ENCODE data around the gene ZRANB3.
"Not testable (repeated sequence)": the region's sequence is repeated elsewhere in the genome, so short reads cannot be mapped to it uniquely, and the experiment has no call there.

ZRANB3 gene

GRCh38 chr2:135485441-135485840, 45.6 kb downstream of the ZRANB3 start:
- no peak for FAIRE-seq

GRCh38 chr2:135475128-135475527, 55.9 kb downstream of the ZRANB3 start:
- no peak for FAIRE-seq

- FAIRE-seq, result no peak
Observed at GRCh38 chr2:135473567-135473966, 57.5 kb downstream of the ZRANB3 start.

GRCh38 chr2:135471106-135471505, 59.9 kb downstream of the ZRANB3 start:
- FAIRE-seq, result no peak

- FAIRE-seq, result no peak
Observed at GRCh38 chr2:135457279-135457678, 73.7 kb downstream of the ZRANB3 start.

- FAIRE-seq, result no peak
Observed at GRCh38 chr2:135456835-135457234, 74.2 kb downstream of the ZRANB3 start.

GRCh38 chr2:135456431-135456830, 74.6 kb downstream of the ZRANB3 start:
- FAIRE-seq, result no peak

GRCh38 chr2:135454608-135455007, 76.4 kb downstream of the ZRANB3 start:
- FAIRE-seq, result no peak

- FAIRE-seq, result not testable (repeated sequence)
Observed at GRCh38 chr2:135453027-135453426, 78.0 kb downstream of the ZRANB3 start.

GRCh38 chr2:135451966-135452365, 79.1 kb downstream of the ZRANB3 start:
- no peak for FAIRE-seq

GRCh38 chr2:135443013-135443412, 88.0 kb downstream of the ZRANB3 start:
- FAIRE-seq, result not testable (repeated sequence)

GRCh38 chr2:135435155-135435554, 95.9 kb downstream of the ZRANB3 start:
- FAIRE-seq, result not testable (repeated sequence)

GRCh38 chr2:135424849-135425248, 106.2 kb downstream of the ZRANB3 start:
- no peak for FAIRE-seq

GRCh38 chr2:135422898-135423297, 108.1 kb downstream of the ZRANB3 start:
- no peak for FAIRE-seq

- no peak for FAIRE-seq
Observed at GRCh38 chr2:135411646-135412045, 119.4 kb downstream of the ZRANB3 start.

GRCh38 chr2:135409436-135409835, 121.6 kb downstream of the ZRANB3 start:
- FAIRE-seq, result no peak

GRCh38 chr2:135396259-135396658, 134.8 kb downstream of the ZRANB3 start:
- not testable (repeated sequence) for FAIRE-seq

GRCh38 chr2:135386993-135387392, 144.0 kb downstream of the ZRANB3 start:
- FAIRE-seq, result peak; percentile 41

GRCh38 chr2:135378591-135378990, 152.4 kb downstream of the ZRANB3 start:
- FAIRE-seq, result no peak

GRCh38 chr2:135373702-135374101, 157.3 kb downstream of the ZRANB3 start:
- FAIRE-seq, result no peak

- FAIRE-seq, result no peak
Observed at GRCh38 chr2:135349941-135350340, 181.1 kb downstream of the ZRANB3 start.

GRCh38 chr2:135348096-135348704, 182.8 kb downstream of the ZRANB3 start:
- not testable (repeated sequence) for FAIRE-seq

GRCh38 chr2:135337071-135337470, 193.9 kb downstream of the ZRANB3 start:
- no peak for FAIRE-seq

- FAIRE-seq, result no peak
Observed at GRCh38 chr2:135335256-135335655, 195.8 kb downstream of the ZRANB3 start.

- FAIRE-seq, result no peak
Observed at GRCh38 chr2:135327146-135327545, 203.9 kb downstream of the ZRANB3 start.
